Activated CD4-positive, alpha-beta T cell treated with anti-CD3 and anti-CD28 coated beads, Interleukin-2, amount 50 U/mL, for 48 hours (primary cell): ENCODE results near the gene CLEC16A.

Experiments
- DNase-seq, 2 experiments: peaks; one replicate each; pipeline ENCODE4 v3.0.0-alpha.2; 2020

CLEC16A gene

DNA sequence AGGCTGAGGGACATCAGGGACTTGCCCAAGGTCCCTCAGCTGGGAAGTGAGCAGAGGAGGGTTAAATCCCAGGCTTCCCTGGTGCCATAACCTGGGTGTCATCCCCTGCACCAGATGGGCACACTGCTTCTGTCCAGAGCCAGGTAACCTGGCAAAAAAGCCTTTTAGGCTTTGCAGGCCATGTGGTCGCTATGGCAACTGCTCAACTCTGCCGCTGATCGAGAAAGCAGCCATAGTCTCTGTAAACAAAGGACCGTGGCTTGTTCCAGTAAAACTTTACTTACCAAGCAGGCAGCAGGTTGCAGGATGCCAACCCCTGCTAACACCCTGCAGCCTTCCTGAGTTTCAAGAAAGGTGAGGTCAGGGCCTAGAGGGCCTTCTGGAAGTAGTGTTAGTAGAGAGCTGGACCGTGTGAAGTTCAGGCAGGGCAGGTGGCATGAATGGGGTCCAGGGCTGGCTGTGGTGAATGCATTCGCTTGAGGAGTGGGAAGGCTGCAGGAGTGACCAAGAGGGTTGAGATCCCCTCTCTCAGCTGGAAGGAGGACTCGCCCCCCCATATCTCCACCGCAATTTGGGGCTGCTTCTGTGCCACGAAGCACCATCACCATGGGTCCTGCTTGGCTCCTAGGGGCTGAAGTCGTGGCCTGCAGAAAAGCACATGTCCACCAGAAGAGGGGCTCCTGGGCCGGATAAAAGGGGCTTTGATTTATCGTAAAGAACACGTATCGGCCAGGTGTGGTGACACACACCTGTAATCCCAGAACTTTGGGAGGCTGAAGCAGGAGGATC is 220.3 kb downstream of the CLEC16A start:
- no peak for DNase-seq

- DNase-seq: no peak
These were observed 221.0 kb downstream of the CLEC16A start for GRCh38 chr16:11165349-11165748.

DNA sequence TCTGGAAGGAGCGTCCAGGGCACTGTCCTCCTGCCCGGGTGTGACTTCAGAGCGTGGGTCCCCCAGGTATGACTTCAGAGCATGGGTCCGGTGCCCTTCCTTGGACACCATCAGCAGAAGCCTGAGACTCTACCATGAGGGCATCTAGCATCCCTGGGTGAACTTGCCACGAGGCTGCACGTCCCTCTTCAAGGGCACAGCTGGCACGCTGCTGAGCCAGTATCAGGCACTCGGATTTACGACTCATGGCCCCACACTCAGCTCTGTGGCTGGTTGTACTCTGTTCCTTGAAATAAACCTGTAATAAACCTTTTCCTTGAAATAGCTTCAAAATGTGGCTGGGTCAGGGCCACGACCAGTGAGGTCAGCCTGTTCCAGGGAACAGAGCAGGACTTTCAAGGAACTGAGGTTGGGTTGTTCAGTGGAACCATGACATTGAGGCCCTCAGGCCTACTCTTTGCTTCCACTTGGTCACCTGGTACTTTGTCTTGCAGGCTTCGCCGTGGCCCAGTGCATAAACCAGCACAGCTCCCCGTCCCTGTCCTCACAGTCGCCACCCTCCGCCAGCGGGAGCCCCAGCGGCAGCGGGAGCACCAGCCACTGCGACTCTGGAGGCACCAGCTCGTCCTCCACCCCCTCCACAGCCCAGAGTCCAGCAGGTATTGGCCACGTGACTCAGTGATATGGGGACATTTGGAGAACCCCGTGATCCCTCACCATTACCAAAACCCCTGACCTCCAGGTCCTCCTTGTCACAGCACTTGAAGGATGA is 221.7 kb downstream of the CLEC16A start:
- DNase-seq: no peak

DNA sequence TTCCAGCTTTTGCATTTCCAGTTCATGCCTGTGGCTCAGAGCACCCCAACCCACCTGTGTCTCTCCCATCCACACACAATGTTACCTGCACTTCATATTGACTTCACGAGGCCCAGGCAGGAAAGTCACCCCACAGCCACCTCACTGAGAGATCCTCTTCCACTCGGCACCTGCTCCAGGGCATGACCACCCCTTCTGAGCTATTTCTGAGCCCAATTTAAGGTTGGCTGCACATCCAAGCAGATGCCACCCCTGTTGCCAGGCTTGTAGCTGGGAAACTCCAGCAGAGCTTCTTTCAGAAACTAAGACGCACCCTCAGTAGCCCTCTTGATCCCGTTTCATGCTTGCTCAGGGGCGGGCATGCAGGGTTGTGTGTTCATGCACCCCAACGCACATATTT is 223.2 kb downstream of the CLEC16A start:
- no peak for DNase-seq

DNA sequence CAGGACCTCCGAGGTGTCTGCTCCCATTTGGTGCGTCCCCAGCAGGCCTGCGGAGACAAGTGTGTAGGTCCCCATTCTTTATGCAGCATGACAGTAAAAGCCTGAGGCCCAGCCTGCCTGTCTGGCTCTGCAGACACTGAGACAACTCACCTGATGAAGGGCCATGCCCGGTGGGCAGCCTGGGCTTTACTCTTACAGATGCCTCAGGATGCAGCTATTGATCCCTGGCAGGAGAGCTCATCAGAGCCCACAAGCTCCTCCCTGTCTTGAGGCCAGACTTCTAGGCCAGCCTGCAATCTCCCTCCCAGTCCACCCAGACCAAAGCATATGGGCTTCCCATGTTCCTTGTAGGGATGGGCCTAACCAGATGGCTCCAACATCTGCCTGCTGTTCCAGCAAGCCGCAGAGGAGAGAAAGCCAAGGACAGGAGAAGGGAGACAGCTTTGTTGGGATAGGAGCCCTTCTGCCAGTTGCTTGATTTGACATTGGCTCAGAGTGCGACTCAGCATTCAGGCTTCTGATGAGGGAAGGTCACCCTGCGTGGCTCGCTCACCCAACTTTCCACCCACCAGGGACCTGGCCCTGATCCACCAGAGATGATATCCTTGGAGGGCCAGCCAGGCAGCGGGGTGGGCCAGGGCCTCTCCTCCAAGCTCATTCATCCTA is 224.2 kb downstream of the CLEC16A start:
- no peak for DNase-seq

- no peak for DNase-seq
These were observed 225.3 kb downstream of the CLEC16A start for GRCh38 chr16:11169641-11170040.

- DNase-seq: no peak
These were observed 225.8 kb downstream of the CLEC16A start for GRCh38 chr16:11170201-11170600.

DNA sequence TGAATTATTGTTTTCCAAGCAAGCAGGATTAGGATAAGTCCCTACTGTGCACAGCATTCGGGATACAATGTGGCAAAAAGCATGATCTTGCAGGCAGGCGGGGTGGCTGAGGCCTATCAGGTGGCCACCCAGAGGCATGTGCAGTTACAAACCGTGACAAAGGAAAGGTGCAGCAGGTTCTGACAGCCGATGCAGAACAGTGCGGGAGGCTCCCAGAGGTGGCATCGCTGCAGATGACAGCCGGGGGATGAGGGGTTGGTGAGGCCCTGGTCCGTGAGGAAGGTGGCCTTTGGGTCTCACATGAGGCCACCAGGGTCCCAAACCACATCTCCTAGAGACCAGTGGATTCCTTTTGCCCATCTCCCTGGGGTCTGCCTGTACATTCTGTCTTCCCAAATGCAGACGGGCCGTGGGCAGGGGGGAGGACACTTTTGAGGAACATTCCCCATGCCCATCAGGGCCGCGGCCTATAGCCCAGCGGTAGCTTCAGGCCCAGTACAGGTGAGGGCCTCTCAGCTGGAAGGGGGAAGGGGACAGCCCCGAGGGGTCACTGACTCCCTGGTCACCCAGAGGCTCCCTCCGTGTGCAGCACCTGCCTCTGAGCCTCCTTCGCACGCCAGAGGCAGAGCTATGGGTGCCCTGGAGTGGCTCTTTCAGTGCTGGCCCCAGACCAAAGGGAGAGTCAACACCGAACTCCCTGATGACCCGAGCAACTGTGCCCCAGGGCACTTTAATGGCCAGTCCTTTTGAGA is 226.5 kb downstream of the CLEC16A start:
- DNase-seq: no peak

DNA sequence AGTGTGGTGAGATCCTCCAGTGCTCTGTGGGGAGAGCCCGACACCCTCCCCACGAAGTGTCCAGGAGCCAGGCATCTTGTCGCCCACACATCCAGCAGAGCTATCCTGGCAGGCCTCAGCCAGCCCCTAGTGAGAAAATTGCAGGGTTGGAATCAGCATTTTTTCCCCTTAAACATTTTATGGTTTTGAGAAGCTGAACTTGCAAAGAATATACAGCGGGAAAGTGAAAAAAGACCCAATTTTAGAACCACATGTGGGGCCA is 227.0 kb downstream of the CLEC16A start:
- DNase-seq: no peak

DNA sequence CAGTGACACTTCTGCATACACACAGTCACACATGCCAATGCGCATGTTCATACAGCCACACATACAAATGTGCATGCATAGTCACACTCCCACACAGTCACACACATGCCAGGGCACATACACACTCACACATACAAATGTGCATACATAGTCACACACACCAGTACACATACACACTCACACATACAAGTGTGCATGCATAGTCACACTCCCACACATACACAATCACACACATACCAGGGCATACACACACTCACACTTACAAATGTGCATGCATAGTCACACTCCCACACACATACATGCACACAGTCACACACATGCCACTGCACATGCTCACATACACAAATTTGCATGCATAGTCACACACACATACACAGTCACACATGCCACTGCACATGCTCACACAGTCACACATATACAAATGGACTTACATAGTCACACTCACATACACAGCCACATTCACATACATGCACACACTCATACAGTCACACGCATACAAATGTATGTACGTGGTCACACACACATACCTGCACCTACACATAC is 227.5 kb downstream of the CLEC16A start:
- no peak for DNase-seq

DNA sequence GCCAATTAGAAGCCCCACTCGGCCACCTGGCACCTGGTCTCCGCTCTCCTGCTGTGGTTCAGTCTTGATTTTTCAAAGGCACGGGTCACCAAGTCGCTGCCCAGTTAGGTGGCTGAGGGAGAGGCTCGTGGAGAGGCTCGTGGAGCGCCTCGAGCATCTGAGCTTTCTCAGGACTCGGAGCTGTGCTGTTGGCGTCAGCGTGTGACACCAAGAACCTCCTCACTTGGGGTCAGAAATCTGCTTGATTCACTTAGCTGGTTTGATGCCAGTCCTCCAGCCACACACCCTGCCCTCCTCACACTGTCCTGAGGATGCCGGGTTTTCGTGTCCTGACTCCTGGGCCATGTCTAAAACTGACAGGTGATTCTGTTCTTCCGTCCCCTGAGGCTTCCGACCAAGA is 229.1 kb downstream of the CLEC16A start:
- no peak for DNase-seq

GRCh38 chr16:11174141-11174540 is 229.8 kb downstream of the CLEC16A start:
- DNase-seq: no peak

DNA sequence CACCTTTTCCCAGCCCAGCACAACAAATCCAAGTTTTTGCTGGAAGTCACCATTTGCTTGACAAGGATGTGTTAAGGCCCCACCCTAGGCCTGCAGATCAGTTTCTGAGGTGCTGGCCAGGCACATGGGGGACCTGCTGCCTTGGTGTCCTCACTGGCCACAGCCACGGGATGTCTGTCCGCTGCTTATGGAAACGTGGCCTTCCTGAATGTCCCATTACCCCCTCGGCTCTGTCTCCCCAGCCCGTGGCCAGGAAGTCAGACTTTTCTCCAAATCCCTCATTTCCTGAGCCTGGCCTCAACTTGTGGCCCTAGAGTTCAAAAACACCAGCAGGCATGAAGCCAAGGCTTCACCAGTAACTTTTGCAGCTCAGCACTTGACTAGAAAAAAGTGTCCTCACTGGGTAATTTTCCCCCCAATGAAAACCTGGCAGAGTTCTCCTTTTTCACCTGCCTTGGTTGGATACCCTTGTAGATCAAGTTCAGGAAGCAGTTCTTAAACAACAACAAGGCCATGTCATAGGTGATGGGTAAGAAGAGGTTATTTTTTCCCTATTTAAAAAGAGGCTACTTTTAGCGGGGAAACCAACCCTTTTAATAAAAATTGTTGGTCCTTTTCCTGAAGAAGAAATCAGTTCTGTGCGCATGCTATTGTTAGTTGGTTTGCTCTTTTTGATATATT is 230.9 kb downstream of the CLEC16A start:
- no peak for DNase-seq

GRCh38 chr16:11175787-11176341 is 231.5 kb downstream of the CLEC16A start:
- peak; percentile 57 to 67 for DNase-seq

GRCh38 chr16:11177578-11178160 is 233.3 kb downstream of the CLEC16A start:
- DNase-seq: no peak

DNA sequence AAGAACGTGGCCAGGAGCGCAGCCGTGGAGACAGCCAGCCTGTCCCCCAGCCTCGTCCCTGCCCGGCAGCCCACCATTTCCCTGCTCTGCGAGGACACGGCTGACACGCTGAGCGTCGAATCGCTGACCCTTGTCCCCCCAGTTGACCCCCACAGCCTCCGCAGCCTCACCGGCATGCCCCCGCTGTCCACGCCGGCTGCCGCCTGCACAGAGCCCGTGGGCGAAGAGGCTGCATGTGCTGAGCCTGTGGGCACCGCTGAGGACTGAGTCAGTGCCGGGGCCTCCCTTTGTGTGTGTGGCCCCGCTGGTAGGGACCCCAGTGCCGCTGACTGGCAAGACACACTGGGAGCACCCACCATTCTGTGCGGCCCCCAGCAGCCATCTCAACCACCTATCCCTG is 234.1 kb downstream of the CLEC16A start:
- DNase-seq: no peak

- no peak for DNase-seq
These were observed 235.2 kb downstream of the CLEC16A start for GRCh38 chr16:11179574-11179973.

DNA sequence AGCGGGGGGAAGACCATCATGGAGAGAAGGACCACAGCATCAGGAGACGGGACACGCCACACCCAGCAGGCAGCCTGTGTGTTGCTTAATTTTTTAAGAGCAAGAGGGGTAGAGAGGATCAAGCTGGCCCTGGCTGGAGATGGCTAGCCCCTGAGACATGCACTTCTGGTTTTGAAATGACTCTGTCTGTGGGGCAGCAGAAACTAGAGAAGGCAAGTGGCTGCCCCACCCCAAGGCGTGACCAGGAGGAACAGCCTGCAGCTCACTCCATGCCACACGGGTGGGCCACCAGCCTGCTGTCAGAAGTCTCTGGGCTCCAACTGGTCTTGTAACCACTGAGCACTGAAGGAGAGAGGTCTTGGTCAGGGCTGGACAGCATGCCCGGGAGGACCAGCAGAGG is 236.1 kb downstream of the CLEC16A start:
- no peak for DNase-seq

DNA sequence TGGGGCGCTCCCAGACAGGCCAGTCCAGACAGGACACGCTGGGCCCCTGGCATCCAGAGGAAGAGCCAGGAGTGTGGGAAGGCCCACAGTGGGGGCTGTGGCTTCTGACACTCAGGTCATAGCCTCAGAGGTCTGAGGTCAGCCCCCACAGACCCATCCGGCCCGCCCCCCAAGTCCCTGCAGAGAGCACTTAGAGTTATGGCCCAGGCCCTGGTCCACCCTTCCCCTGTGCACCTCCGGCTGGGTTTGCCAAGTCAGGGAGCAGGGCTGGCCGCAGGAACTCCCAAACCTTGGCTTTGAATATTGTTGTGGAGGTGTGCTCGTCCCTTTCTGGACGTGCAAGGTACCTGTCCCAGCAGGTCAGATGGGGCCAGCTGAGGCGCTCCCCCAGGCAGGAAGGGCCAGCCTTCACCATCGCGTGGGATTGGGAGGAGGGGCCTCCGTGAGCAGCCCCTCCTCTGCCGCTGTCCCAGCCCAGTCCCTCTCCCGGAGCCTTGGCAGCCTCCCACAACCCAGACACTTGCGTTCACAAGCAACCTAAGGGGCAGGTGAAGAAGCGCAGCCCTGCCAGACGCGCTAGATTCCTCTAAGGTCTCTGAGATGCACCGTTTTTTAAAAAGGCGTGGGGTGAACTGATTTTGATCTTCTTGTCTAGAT is 237.0 kb downstream of the CLEC16A start:
- no peak for DNase-seq

- DNase-seq: peak; percentile 56 to 70
These were observed 237.5 kb downstream of the CLEC16A start for GRCh38 chr16:11181899-11182279.

GRCh38 chr16:11182411-11182810 is 238.0 kb downstream of the CLEC16A start:
- DNase-seq: no peak
